ENCODE data around the gene LTB4R2.
A peak's percentile ranks its signal among the peaks of the same experiment; 100 is the strongest.
"Not testable (repeated sequence)": the region's sequence is repeated elsewhere in the genome, so short reads cannot be mapped to it uniquely, and the experiment has no call there.

LTB4R2 gene

GRCh38 chr14:24343795-24344660, 34.1 kb downstream of the LTB4R2 start:
- TF ChIP-seq, protein P1, sequence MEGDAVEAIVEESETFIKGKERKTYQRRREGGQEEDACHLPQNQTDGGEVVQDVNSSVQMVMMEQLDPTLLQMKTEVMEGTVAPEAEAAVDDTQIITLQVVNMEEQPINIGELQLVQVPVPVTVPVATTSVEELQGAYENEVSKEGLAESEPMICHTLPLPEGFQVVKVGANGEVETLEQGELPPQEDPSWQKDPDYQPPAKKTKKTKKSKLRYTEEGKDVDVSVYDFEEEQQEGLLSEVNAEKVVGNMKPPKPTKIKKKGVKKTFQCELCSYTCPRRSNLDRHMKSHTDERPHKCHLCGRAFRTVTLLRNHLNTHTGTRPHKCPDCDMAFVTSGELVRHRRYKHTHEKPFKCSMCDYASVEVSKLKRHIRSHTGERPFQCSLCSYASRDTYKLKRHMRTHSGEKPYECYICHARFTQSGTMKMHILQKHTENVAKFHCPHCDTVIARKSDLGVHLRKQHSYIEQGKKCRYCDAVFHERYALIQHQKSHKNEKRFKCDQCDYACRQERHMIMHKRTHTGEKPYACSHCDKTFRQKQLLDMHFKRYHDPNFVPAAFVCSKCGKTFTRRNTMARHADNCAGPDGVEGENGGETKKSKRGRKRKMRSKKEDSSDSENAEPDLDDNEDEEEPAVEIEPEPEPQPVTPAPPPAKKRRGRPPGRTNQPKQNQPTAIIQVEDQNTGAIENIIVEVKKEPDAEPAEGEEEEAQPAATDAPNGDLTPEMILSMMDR (conservative IDR thresholded peaks at IDR 0.05; ENCODE audit: low read depth, low read length), result no peak
- no peak for DNase-seq (ENCODE audit: low read depth)
- no peak overlapping the region for H3K4me3 ChIP-seq (ENCODE audit: low read depth, low read length)

GRCh38 chr14:24347134-24347533, 37.2 kb downstream of the LTB4R2 start:
- TF ChIP-seq, protein P1 (conservative IDR thresholded peaks at IDR 0.05; ENCODE audit: low read depth, low read length), result no peak
- DNase-seq (ENCODE audit: low read depth), result no peak

DNA sequence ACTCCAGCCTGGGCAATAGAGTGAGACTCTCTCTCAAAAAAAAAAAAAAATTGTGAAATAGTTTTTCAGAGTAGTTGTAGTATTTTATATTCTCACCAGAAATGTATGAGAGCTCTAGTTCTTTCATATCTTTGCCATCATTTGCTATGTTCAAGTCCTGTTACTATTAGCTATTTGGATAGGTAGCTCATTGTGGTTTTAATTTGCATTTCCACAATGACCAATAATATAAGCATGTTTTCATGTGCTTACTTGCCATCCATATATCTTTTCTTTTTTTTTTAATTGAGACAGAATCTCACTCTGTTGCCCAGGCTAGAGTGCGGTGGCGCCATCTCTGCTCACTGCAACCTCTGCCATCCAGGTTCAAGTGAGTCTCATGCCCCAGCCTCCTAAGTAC, 38.2 kb downstream of the LTB4R2 start:
- DNase-seq (ENCODE audit: low read depth), result no peak
- TF ChIP-seq, protein P1 (conservative IDR thresholded peaks at IDR 0.05; ENCODE audit: low read depth, low read length), result no peak
- H3K4me3 ChIP-seq (ENCODE audit: low read depth, low read length), result no peak overlapping the region

More at GRCh38 chr14:24347134-24347533, 37.2 kb downstream of the LTB4R2 start:
- no peak overlapping the region for H3K4me3 ChIP-seq (ENCODE audit: low read depth, low read length)

DNA sequence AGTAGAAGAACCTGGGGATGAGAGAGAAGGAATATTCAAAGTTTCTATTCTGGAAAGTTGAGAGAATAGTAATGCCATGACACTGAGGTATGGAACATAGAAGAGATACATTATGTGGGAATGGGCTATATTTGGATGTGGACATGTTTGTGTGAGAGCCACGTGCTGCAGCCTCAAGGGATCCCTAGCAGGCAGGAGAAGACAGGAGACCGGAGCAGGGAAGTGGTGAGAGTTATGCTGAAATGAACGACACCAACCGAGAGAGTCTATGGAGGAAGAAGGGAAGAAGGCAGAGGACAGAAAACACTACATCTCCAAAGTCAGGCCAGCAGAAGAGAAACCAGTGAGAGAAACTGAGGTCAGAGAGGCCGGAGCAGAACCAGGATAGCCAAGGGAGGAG, 39.8 kb downstream of the LTB4R2 start:
- no peak for DNase-seq (ENCODE audit: low read depth)
- TF ChIP-seq, protein P1 (conservative IDR thresholded peaks at IDR 0.05; ENCODE audit: low read depth, low read length), result no peak
- no peak overlapping the region for H3K4me3 ChIP-seq (ENCODE audit: low read depth, low read length)

DNA sequence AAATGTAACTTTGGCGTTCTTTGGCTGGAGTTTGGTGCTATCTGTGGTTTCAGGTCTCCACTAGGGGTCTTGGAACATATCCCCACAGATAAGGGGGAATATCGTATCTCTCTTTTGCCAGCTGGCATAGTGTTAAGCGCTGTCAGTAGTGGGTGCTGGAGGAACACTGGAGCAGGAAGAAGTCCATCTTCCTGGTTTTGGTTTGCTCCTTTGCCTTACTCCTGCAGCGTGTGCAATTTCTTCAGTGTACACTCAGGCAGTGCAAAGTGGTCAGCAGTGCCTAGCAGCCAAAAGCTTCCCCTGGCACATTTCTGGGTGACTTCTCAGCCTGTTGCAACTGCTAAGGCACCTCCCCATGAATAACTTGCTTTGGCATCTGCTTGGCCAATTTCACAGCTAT, 41.6 kb downstream of the LTB4R2 start:
- TF ChIP-seq, protein P1 (conservative IDR thresholded peaks at IDR 0.05; ENCODE audit: low read depth, low read length), result peak; percentile 26
- H3K4me3 ChIP-seq (ENCODE audit: low read depth, low read length), result no peak overlapping the region
- peak; percentile 68 for DNase-seq (ENCODE audit: low read depth)

DNA sequence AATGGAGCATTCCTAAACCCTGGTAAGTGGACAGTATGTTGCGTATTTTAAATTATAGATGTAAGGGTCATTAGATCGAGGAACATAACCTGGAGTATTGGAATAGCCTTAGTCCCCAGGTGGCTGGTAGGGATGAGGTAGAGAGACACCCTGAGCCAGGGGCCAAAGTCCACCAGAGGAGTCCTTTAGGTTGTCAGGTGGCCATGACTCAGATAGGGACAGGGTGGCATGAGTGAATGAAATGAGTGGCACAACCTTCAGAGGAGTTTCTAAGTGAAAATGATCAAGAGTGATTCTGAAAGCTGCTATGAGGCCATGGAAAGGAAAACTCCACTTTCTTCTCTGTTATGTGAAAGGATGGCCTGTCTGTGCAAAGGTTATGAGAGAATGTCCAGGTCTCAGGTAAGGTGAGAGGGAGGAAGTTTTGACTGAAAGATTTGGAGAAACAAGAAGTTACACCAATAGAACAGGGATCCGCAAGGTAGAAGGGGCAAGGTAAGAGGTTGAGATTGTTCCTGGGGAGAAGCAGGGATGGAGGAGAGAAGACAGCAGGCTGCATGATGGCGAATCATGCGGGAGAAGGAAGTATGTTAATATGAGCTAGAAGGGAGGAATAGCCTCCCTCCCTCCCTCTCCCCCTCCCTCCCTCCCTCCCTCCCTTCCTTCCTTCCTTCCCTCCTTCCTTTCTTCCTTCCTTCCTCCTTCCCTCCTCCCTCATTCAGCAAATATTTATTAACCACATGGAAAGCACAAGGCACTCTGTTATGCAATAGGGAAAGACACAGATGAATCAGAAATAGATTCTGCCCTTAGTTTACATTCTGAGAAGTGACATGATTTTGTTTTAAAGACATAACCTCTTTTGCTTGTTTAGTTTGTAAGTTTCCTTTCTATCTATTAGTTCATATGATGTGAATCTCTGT, 43.9 kb downstream of the LTB4R2 start:
- no peak overlapping the region for H3K4me3 ChIP-seq (ENCODE audit: low read depth, low read length)
- TF ChIP-seq, protein P1 (conservative IDR thresholded peaks at IDR 0.05; ENCODE audit: low read depth, low read length), result no peak
- peak; percentile 71 for DNase-seq (ENCODE audit: low read depth)

DNA sequence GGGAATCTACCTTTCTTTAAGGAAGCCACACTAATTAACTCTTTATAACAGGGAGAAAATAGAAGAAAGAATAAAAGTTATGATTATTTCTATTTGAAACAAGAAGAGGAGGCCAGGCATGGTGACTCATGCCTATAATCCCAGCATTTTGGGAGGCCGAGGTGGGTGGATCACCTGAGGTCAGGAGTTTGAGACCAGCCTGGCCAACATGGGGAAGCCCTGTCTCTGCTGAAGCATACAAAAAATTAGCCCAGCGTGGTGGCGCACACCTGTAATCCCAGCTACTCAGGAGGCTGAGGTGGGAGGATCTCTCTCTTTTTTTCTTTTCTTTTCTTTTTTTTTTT, 44.5 kb downstream of the LTB4R2 start:
- DNase-seq (ENCODE audit: low read depth), result not testable (repeated sequence)

More for the DNA sequence above, 44.5 kb downstream of the LTB4R2 start:
- not testable (repeated sequence) for H3K4me3 ChIP-seq (ENCODE audit: low read depth, low read length)

Measured in choroid plexus epithelial cell (primary cell).